Panc1 (cell line): ENCODE results near the gene EPX.

Experiments
- POLR2AphosphoS5 ChIP-seq: IDR thresholded peaks from 2 replicates; pipeline ENCODE4 v1.6.1; 2012; ENCODE audit warnings: mild to moderate bottlenecking, low read depth, low read length, moderate library complexity
- TF ChIP-seq, protein P1 (sequence below): fragments of 450-650 bp; IDR thresholded peaks from 2 replicates; pipeline ENCODE4 v1.5.1; 2017; ENCODE audit warnings: mild to moderate bottlenecking
- TF ChIP-seq, protein P2 (sequence below), 2 experiments: IDR thresholded peaks; 2 replicates each; pipeline ENCODE4 v1.6.1; 2011 to 2012; ENCODE audit warnings: low read depth in 2 of 2, control low read depth in 1 of 2, low read length in 1 of 2, mild to moderate bottlenecking in 1 of 2, moderate library complexity in 1 of 2; ENCODE audit not compliant: insufficient read depth in 1 of 2

DNA sequence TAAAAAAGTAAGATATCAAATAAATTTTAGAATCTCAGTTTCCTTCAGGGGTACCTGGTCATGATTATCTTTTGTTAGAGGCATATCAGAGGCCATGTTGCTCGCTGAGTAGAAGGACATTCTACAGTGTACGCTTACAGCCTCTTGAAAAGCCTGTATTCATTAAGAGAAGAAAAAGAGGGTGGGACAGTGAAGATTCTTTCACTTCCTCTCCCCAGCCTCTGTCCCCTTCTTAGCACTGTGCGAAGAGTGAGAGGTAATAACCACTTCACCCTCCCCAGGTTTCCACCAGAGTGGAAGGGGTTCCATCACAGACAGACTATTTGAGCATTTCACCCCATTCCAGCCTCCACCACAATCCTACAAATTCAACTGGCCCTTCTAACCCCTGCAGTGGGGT lies 41.0 kb downstream of the EPX start:
- TF ChIP-seq, protein P1, sequence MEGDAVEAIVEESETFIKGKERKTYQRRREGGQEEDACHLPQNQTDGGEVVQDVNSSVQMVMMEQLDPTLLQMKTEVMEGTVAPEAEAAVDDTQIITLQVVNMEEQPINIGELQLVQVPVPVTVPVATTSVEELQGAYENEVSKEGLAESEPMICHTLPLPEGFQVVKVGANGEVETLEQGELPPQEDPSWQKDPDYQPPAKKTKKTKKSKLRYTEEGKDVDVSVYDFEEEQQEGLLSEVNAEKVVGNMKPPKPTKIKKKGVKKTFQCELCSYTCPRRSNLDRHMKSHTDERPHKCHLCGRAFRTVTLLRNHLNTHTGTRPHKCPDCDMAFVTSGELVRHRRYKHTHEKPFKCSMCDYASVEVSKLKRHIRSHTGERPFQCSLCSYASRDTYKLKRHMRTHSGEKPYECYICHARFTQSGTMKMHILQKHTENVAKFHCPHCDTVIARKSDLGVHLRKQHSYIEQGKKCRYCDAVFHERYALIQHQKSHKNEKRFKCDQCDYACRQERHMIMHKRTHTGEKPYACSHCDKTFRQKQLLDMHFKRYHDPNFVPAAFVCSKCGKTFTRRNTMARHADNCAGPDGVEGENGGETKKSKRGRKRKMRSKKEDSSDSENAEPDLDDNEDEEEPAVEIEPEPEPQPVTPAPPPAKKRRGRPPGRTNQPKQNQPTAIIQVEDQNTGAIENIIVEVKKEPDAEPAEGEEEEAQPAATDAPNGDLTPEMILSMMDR, result no peak
- TF ChIP-seq POLR2AphosphoS5, result no peak
- TF ChIP-seq, protein P2, sequence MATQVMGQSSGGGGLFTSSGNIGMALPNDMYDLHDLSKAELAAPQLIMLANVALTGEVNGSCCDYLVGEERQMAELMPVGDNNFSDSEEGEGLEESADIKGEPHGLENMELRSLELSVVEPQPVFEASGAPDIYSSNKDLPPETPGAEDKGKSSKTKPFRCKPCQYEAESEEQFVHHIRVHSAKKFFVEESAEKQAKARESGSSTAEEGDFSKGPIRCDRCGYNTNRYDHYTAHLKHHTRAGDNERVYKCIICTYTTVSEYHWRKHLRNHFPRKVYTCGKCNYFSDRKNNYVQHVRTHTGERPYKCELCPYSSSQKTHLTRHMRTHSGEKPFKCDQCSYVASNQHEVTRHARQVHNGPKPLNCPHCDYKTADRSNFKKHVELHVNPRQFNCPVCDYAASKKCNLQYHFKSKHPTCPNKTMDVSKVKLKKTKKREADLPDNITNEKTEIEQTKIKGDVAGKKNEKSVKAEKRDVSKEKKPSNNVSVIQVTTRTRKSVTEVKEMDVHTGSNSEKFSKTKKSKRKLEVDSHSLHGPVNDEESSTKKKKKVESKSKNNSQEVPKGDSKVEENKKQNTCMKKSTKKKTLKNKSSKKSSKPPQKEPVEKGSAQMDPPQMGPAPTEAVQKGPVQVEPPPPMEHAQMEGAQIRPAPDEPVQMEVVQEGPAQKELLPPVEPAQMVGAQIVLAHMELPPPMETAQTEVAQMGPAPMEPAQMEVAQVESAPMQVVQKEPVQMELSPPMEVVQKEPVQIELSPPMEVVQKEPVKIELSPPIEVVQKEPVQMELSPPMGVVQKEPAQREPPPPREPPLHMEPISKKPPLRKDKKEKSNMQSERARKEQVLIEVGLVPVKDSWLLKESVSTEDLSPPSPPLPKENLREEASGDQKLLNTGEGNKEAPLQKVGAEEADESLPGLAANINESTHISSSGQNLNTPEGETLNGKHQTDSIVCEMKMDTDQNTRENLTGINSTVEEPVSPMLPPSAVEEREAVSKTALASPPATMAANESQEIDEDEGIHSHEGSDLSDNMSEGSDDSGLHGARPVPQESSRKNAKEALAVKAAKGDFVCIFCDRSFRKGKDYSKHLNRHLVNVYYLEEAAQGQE (IDR thresholded peaks at IDR 0.05; ENCODE audit: insufficient read depth in 1 of 2, low read depth in 2 of 2, low read length in 1 of 2), result no peak
